ENCODE results near the gene TBC1D8. TPM values are rescaled to one million over a fixed set of nuclear protein-coding genes. Genes with fewer than 3 reads are reported as not detected.

Gene TBC1D8
- total and polyA plus RNA-seq, 9 of the 15 experiments (the other 6 are each of a cell fraction or from before 2014, with no cell fraction given) = 0.36 to 1.3 (median 0.82) TPM

DNA sequence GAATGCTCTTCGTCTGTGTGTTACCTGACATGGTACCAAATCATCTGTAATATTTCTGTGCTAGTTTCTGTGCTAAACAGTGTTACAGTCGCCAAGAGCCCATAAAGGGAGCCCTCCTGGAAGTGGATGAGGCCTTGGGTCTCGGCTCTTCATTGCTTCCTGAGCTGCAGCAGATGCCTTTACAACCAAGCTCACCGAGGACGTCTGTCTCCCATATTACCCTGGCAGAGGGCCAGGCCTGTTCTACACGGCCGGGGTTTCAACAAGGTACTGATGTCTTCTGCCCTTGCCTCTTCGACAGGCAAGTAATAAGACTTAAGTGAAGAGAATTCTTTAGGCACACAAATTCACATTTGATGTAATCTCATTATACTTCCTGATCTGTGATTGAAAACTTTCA, 132.2 kb downstream of the TBC1D8 start:
- ChIA-PET POLR2A (no interaction called here), CTCF (ENCODE audit: low intra/inter-chr PET ratio) (no interaction called here)

More for the DNA sequence above, 132.2 kb downstream of the TBC1D8 start:
- intact Hi-C loops (cut with micrococcal nuclease) = no loop called here
- no peak overlapping the region for H3K4me3 ChIP-seq
- no peaks in the 10 kb centered on the region for H3K79me2 ChIP-seq (ENCODE audit: control insufficient read depth, insufficient read depth, low read length)
- BruUV-seq (replicated peaks) = no TSS peak
- no peaks in the 10 kb centered on the region for H3K4me1 ChIP-seq (replicated peaks in 1 of 2; ENCODE audit: control insufficient read depth in 2 of 2, insufficient read depth in 2 of 2, low read length in 2 of 2)
- no peak overlapping the region for H2AFZ ChIP-seq (ENCODE audit: low read depth, low read length)
- H3K36me3 ChIP-seq (ENCODE audit: control insufficient read depth, insufficient read depth, low read length) = peaks cover 32% of the 10 kb centered on the region
- no peak overlapping the region for H3K4me2 ChIP-seq (ENCODE audit: insufficient read depth, low read length)
- H3K9ac ChIP-seq (ENCODE audit: insufficient read depth in 1 of 2, low read depth in 2 of 2, low read length in 2 of 2) = no peak overlapping the region
- H3K9me1 ChIP-seq (ENCODE audit: control insufficient read depth, insufficient read depth, low read length) = no peaks in the 10 kb centered on the region
- H3K27ac ChIP-seq (ENCODE audit: extremely low read depth, low read depth, low read length) = no peak overlapping the region
- no peak for TF ChIP-seq ZNF165 (CRISPR knock-in tag; IDR thresholded peaks at IDR 0.05; ENCODE audit: borderline replicate concordance)
- no peak for TF ChIP-seq NBN (IDR thresholded peaks at IDR 0.05; ENCODE audit: low read depth)
- TF ChIP-seq SMAD4 (CRISPR knock-in tag; conservative IDR thresholded peaks at IDR 0.05) = no peak
- no peak for TF ChIP-seq YBX1 (IDR thresholded peaks at IDR 0.05)
- TF ChIP-seq, protein P1, sequence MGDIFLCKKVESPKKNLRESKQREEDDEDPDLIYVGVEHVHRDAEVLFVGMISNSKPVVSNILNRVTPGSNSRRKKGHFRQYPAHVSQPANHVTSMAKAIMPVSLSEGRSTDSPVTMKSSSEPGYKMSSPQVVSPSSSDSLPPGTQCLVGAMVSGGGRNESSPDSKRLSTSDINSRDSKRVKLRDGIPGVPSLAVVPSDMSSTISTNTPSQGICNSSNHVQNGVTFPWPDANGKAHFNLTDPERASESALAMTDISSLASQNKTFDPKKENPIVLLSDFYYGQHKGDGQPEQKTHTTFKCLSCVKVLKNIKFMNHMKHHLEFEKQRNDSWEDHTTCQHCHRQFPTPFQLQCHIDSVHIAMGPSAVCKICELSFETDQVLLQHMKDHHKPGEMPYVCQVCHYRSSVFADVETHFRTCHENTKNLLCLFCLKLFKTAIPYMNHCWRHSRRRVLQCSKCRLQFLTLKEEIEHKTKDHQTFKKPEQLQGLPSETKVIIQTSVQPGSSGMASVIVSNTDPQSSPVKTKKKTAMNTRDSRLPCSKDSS (IDR thresholded peaks at IDR 0.05; ENCODE audit: low read depth, partially characterized antibody) = no peak
- TF ChIP-seq, protein P2, sequence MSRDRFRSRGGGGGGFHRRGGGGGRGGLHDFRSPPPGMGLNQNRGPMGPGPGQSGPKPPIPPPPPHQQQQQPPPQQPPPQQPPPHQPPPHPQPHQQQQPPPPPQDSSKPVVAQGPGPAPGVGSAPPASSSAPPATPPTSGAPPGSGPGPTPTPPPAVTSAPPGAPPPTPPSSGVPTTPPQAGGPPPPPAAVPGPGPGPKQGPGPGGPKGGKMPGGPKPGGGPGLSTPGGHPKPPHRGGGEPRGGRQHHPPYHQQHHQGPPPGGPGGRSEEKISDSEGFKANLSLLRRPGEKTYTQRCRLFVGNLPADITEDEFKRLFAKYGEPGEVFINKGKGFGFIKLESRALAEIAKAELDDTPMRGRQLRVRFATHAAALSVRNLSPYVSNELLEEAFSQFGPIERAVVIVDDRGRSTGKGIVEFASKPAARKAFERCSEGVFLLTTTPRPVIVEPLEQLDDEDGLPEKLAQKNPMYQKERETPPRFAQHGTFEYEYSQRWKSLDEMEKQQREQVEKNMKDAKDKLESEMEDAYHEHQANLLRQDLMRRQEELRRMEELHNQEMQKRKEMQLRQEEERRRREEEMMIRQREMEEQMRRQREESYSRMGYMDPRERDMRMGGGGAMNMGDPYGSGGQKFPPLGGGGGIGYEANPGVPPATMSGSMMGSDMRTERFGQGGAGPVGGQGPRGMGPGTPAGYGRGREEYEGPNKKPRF (IDR thresholded peaks at IDR 0.05; ENCODE audit: low read depth, low read length) = no peak
- TF ChIP-seq SMARCC2 (IDR thresholded peaks at IDR 0.05; ENCODE audit: low read depth) = no peak
- TF ChIP-seq TCF7L2 (IDR thresholded peaks at IDR 0.05; ENCODE audit: low read depth, low read length) = no peak
- in situ Hi-C loops (cut with MboI) = no loop called here
- ATAC-seq (no peak), DNase-seq (ENCODE audit: extremely low read depth in 1 of 4, low spot score in 3 of 4) (no peak), FAIRE-seq (no peak)
- H3K9me3 ChIP-seq (replicated peaks; ENCODE audit: control insufficient read depth, insufficient read depth, low read depth, low read length) = 0 out of 2 replicates have a peak, but pooled peaks cover 2% of the 10 kb centered on the region
- 70% methylated on average over 8 of the region's 8 CpGs for WGBS (ENCODE audit: insufficient coverage, low coverage, missing lambda C conversion rate)
- H4K20me1 ChIP-seq (replicated peaks; ENCODE audit: control insufficient read depth, insufficient read depth, low read length) = no peaks in the 10 kb centered on the region
- no peaks in the 10 kb centered on the region for H3K27me3 ChIP-seq (ENCODE audit: control insufficient read depth in 2 of 2, insufficient read depth in 2 of 2, low read length in 2 of 2)

Measured in K562 (cell line).